NCI-H1436 treated with DMSO at 0.1 percent for 48 hours (cell line): Measurements from ENCODE around the gene HNRNPLL.
"Not testable (repeated sequence)": the region's sequence is repeated elsewhere in the genome, so short reads cannot be mapped to it uniquely, and the experiment has no call there.

ENCODE experiments used
- DNase-seq: peaks from one replicate; lab custom pipeline; 2025; lab: John Stamatoyannopoulos, UW

HNRNPLL gene

DNA sequence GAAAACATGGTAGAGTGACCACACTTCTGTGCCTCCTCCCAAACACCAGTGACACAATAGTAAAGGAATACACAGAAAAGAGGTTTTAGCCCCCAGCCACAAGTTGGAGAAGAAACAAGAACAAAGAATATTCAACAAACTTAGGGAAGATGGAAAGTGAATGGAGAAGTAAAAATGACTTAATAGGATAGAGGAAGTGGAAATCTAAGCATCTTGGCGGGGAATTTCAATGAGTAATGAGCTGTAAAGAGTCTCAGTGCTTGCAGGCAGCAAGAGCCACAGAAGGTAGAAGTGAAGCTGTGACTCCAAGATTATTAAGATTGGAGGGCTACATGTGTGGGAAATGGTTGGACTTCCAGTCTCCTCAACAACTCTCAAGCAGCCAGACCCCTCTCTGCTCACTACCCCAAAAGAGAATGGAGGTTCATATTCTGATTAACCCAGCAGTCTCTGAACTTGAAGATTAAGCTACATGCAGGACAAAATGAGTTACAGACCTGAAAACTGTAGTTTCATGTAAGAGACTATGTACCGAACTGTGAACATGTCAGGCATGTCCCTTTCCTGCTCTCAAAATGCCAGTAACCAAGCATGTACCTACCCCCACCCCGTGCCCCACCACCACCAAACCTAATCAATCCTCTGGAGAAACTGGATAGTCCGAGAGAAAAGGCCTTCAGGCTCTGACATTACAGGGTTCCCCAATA is 16.9 kb upstream of the HNRNPLL start:
- no peak for DNase-seq

DNA sequence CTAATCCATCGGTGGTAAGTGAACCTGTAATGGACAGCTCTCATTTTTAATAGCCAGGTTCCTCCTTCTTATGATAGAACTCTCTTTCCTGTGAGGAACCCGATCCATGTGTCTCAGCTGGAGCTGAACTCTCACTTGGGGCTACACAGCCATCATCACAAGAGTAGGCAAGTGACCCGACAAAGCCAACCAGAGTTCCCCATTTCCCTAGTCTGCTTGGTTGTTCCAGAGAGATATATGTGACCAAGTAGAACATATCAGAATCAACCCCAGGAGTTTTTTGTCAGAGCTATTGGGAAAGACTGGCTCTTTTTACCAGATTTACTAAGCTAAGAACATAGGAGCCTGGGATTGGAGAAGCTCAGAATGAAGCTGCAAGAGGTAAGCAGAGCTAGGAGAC is 14.6 kb upstream of the HNRNPLL start:
- DNase-seq: no peak

DNA sequence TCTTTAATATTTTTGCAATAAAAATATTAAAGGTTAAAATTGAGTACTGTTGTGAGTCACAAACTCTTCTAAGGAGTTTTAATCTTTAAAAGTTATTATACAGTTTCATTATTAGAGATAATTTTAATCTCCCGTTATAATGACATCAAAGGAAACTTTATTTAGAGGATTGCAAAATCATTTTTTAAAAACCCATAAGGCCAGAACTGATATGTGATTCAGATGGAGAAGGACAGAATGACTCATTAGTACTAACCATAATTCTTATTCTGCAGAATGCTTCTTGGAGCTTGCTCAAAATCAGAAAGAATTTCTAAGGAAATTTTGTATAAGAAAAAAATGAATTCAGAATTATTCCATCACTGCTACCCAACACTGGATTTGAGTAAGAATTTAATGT is 12.5 kb upstream of the HNRNPLL start:
- DNase-seq: no peak

DNA sequence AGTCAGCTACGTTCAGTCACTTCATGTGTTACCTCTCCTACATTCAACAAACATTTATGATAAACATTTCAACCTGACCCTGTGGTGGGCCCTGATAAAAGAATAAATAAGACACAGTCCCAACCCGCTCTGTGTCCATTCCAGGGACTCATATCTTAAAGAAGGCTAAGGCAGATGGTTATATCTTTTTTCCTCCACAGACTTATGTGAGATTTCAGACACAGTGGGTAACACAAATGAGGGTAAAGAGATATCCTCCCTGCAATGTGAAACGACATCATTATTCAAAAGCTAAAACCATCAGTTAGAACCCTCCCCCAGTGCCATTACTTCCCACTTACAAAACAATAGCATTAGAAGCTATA is 11.1 kb upstream of the HNRNPLL start:
- no peak for DNase-seq

DNA sequence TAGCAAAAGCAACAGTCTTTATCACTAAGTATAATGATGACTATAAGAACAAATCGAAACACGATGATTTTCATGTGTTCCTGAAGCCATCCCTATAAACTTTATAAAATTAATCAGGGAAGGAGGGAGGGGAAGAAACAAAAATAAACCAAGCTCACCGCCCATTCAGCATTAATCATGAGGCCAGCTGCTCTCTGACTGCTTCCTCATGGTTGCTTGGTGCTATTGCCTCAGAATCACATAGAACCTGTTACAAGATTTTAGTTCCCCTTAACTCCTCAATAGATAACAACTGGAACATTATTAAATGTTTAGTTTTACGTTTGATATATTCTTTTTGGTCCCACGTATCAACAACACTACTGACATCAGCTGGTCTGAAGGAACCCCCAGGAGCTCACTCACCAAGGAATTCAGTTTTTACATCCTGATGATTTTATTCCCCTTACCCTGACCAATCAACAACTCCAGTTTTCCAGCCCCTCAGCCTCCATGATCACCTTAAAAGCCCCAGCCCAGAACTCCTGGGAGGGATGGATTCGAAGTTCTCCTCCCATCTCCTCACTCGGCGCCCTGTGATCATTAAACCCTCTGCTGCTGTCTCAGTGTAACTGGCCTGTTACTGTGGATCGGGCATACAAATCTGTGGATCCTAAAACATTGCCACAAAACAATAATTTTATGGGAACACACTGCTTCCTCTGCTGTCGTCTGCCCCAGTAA is 10.6 kb upstream of the HNRNPLL start:
- DNase-seq: no peak

DNA sequence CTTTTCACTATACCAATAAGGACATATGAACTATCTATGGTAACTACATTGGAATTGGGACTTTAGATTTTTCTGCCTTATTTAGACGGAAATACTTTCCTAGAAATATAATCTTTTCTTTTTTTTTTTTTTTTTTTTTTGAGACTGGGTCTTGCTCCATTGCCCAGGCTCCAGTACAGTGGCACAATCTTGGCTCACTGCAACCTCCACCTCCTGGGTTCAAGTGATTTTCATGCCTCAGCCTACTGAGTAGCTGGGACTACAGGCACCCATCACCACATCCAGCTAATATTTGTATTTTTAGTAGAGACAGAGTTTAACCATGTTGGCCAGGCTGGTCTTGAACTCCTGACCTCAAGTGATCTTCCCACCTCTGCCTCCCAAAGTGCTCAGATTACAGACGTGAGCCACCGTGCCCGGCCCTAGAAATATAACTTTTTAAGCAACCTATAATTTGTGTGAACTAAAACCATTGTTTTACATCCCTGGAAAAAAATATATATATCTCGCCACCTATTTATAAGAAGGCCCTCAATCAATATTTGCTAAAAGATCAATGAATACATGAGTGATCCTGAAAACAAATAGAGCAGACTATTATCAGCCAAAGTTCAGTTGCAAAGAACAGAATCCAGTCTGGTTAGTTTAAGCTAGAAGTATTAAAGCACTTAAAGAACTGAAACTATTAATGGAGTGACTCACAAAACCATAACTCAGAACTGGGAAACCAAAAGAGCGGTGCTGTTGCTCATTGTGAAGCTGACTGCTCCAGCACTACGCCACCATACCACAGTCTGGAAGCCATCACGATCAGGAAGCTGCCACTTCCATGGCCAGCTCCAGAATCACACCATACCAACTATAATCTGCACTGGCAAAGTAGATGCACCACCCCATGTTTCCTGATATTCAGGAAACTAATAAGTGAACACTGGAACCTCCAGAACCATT is 8.4 kb upstream of the HNRNPLL start:
- no peak for DNase-seq

DNA sequence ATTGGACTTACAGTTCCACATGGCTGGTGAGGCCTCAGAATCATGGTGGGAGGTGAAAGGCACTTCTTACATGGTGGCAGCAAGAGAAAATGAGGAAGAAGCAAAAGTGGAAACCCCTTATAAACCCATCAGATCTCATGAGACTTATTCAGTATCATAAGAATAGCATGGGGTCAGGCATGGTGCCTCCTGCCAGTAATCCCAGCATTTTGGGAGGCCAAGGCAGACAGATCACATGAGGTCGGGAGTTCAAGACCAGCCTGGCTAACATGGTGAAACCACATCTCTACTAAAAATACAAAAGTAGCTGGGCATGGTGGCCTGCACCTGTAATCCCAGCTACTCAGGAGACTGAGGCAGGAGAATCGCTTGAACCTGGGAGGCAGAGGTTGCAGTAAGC is 6.5 kb upstream of the HNRNPLL start:
- not testable (repeated sequence) for DNase-seq

DNA sequence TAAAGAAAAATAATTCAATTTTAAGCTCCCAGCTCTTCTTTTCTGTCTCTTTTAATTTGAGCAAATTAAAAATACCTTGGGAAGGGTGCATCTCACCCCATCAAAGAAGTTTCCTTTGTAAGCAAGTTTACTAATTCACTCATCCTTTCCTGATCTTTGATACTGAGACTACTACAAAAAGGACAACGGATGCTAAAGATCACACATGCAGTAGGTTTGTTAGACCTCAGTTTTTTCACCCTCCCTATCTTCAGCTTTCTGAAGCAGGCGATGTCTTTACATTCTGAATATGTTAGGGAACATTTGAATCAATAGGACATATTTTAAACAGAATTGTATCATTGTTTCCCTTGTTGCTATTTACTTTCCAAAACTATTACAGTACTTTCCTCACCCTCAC is 6.0 kb upstream of the HNRNPLL start:
- DNase-seq: no peak

DNA sequence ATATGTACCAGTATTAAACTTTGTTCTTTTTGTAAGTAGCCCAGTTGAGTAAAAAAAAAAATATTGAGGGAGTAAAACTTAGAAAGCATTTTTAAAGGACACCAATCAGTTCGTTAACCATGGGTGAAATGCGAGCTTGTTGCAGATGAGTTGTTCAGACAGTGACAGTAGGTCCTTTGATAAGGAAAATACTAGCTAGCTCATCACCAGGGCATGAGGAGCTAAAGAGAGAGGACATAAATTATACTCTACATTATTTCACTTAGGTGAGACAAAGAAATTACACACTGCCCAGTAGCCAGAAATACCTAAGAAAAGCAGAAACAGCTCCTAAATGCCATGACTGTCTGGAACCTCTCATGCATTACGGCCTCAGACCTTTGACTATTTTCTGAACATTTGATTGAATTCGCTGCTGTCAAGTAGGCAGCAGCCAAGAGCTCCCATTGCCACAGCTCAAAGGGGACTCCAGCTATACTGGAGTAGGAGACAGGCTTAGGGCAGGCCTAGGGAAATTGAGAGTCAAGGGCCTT is 2.6 kb upstream of the HNRNPLL start:
- DNase-seq: no peak

DNA sequence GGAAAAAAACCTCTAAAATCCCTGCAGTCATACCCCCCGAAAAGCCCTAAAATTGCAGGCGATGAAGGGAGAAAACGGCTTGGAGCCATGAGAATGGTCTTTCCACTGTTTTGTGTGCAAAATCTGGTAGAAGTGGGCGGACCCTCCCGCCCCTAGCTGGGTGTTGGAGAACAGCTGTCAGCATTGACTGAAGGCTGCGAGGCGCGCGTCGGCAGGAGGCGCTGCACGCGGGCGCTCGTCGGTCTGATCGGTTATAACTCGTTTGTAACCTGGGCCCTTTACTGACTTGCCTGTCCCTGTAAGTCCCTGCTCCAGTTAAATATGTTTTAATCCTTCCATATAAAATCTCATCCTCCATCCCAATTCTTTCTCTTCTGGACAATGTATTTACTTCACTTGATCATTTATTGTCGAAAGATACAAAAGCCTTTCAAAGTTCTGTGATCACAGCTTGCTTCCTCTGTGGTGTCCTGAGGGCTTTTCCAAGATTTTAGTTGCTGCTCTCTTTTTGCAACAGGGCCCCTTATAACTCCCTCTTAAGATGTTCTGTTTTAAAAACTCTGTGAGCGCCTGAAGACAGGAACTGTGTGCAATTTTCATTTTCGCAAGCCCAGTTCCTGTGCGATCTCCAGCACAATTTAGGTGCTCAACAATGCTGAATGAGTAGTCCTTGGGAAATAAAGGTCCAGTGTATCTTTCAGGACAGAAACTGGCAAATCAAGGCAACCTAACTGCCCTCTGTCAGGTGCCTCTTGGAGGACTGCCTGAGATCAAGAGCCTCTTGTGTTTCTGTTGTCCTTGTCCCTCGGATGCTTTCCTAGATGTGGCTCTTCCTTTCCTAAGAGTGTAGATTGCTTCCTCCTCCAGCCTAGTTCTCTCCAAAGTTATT is 918 bp upstream of the HNRNPLL start:
- peak; percentile 54 for DNase-seq

DNA sequence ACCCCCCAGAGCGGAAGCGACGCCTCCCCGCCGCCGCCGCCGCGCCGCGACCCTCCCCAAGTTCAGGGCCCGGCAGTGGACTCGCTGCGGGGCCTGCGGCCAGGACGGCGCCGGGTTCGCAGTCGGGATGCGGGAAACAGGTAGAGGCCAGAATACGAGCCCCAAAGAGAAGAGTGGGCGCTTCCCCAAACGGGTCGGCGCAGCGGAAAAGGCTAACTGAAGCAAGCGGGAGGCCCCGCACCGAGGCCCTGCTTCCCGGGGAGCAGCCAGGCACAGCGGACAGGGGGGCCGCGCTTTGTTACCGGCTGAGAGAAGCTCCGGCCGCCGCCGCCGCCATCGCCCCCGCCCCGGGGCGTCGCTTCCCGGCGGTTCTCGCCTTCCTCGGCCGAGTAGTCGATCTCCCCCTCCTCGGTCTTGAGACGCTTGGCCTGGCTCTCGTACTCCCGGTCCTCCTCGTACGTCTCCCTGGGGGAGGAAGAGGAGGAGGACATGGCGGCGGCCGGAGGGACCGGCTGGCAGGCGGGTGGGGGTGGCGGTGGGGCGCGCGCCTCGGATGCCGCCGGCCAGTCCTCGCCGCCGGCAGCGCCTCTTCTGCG is 494 bp downstream of the HNRNPLL start:
- DNase-seq: no peak

DNA sequence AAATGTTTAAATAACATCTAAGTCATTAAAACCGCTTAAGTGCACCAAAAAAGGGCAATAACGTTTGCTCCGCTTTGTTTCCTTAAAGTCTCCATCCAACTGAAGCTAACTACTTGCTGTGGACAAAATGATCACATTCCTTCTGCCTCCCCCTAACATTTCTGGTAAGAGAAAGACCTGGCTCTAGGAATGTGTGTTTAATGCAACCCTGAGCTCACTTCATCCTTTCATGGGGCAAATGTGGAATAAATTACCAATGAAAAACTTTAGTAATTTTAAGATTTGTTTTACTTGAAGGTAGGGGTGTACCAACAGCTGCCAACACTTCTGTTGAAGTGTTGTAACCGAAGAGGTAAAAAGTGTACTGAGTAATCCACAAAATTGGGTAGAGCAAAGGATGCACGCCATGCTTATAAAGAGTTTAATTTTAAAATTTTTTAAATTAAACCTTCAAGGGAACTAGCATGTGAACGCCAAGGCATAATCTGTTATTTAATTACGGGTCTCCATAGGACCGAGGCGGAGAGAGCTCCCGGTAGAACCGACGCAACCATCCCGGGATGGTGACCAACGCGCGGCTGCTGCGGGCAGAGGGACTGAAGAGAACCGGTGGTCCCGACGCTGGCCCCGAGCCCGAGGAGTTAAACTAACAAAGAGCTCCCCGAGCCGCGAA is 1.1 kb downstream of the HNRNPLL start:
- no peak for DNase-seq

DNA sequence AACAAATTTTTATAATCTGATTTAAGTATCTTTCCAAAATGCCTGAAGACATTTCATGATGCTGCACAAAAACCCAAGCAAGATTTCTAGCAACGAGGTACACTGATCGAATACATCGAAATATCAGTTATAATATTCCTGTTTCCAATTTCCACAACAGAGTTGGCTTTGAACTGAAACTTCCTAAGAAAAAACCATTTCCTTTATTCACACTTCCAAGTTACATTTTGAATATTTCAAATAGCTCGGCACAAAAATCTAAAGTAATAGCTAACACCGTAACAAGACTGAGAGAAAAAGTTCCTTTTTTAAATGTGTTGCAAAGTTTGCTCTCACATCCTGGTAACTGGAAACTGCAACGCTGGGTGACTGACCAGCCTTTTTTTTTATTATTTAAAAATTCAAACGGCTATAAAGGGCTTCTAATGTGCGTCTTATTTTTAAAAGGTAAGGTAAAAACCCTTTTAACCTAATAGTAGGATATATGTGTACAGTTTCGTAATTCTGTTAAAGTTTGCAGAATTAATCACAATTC is 1.7 kb downstream of the HNRNPLL start:
- DNase-seq: no peak

DNA sequence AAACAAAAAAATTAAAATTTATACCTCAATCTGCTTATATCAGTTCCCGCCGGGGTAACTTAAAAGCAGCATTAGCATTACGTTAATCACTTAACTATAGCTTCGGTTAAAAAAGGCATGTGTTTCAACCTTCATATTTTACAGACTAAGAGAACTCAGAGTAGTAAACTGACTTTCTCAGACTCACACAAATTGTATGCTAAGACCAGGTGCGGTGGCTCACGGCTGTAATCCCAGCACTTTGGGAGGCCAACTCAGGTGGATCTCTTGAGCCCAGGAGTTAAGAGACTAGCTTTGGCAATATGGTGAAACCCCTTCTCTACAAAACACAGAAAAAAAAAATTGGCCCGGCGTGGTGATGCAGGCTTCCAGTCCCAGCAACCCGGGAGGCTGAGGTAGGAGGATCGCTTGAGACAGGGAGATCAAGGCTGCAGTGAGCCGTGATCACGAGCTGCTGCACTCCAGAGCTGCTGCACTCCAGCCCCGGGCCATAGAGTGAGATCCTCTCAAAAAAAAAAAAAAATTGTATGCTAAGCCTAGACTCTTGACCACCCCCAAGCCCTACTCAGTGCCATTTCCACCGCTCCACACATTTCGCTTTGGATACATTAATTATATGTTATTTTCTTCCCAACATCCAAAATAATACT is 2.4 kb downstream of the HNRNPLL start:
- no peak for DNase-seq

DNA sequence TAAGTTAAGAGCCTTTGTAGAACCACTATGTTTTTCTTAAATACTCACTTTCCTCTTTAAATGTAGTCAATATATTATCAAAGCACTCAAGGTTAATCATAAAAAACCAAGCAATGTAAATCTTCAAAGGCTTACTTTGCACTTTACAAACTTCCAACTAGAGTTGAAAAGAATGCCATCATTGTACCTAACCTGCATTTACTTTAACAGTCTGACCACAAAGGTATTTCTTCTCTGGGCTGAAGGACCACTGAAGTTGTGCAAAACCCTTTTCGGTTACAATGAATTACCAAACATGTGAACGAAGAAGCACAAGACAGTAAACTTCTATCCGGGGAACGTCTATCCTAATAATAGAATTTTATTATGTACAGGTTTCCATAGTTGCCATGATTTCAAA is 3.0 kb downstream of the HNRNPLL start:
- DNase-seq: no peak

DNA sequence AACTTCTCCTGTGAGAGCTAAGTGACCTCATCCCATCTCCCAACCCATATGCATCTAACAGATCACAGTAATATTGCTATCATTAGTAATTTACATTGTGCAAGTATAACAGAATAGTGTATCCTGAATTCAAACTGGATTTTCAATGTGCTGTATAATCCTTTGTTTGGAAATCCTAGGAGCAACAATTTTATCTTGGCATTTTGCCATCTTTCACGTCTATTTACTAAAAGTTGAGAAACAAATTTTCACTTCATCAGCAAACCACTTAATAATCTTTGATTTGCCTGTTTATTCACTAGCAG is 3.8 kb downstream of the HNRNPLL start:
- no peak for DNase-seq

DNA sequence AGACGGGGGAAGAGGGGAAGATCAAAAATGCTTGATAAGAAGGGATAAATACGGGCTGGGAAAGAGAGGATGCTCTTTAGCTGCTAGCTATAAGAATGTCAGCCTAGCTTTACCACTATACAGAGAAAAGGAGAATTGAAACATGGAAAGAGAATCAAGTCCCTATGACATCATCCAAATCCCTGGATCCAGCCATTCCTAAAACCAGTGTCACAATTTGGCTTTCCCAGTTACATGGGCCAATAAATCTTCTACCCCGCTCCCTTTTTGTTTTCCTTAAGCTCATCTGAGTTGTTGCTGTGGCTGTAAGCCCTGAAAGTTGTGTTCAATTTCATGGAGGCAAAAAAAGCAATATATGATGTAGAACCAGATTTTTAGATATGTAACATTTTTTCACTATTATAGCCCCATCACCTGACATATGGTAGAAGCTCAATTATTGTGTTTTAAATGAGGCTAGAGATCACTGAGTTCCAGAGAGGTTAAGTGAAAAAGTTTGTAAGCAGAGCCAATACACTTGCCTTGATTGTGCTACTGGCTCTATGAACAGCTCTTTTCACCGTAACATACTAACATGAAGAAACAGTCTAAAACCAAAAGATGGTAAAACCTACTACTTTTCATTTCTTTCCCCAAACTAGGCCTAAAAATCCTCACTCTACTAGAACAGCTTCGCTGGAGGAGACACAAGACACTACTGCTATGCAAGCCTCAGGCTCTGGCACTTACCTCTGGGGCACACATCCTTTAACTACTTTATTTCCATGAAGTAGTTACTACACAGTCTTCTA is 4.3 kb downstream of the HNRNPLL start:
- DNase-seq: no peak

DNA sequence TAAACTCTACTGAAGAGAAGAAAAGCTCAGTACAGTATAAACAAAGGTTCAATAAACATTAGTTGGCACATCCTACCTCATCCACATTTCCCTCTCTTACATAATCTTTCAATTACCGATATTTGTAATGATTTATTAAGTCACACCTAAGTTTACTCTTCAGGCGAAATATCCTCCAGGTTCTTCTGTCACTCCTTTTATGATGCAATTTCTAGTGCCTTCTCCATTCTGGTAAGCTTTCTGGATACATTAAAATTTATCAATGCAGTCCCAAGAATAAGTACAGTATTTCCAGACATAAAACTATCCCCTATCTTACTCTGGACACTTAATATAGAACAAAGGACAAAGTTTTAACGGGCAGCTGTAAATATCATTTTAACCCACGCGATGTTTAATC is 5.6 kb downstream of the HNRNPLL start:
- DNase-seq: no peak

DNA sequence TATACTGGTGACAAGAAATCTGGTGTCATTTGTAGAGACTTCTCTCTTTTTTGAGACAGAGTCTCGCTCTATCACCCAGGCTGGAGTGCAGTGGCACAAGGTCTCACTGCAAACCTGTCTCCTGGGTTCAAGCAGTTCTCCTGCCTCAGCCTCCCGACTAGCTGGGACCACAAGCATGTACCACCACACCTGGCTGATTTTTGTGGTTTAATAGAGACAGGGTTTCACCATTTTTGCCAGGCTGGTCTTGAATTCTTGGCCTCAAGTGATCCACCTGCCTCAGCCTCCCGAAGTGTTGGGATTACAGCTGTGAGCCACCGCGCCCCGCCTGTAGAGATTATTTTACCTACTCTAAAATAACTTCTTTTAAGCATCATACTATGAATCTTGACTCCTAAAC is 6.5 kb downstream of the HNRNPLL start:
- no peak for DNase-seq
